Neural progenitor cell (in vitro differentiated cells): ENCODE measurements around the gene METTL16.

Source experiments
- CTCF ChIP-seq: fragments of 200-600 bp; sonication (generic); IDR thresholded peaks from 2 replicates; pipeline ENCODE4 v1.5.1; 2017; ENCODE audit warnings: antibody characterized with exemption, mild to moderate bottlenecking
- EZH2phosphoT487 ChIP-seq: fragments of 200-600 bp; sonication (generic); IDR thresholded peaks from 2 replicates; pipeline ENCODE4 v1.6.1; 2017; ENCODE audit warnings: antibody characterized with exemption

- TF ChIP-seq CTCF (no peak), EZH2phosphoT487 (no peak)
Observed at GRCh38 chr17:2385240-2386210, 126.2 kb downstream of the METTL16 start.
